Adipocyte (in vitro differentiated cells): ENCODE results near the gene CD226.

Experiments used
- DNase-seq: peaks from one replicate; pipeline ENCODE4 v3.0.0-alpha.2; 2015; ENCODE audit warnings: low read depth
- H3K27me3 ChIP-seq: replicated peaks from 2 replicates; pipeline ENCODE4 v1.7.0; 2013; ENCODE audit warnings: mild to moderate bottlenecking, low read length, moderate library complexity; ENCODE audit not compliant: control insufficient read depth, insufficient read depth
- H3K36me3 ChIP-seq: 2 replicates; pipeline ENCODE4 v1.7.0; 2013; ENCODE audit warnings: low read length, mild to moderate bottlenecking, moderate library complexity; ENCODE audit not compliant: control insufficient read depth, insufficient read depth, severe bottlenecking
- H3K4me1 ChIP-seq: 2 replicates; pipeline ENCODE4 v1.7.0; 2013; ENCODE audit warnings: mild to moderate bottlenecking, low read length, moderate library complexity; ENCODE audit not compliant: control insufficient read depth, insufficient read depth
- H3K4me3 ChIP-seq: 2 replicates; pipeline ENCODE4 v1.7.0; 2013; ENCODE audit warnings: mild to moderate bottlenecking, low read length, moderate library complexity
- H3K9ac ChIP-seq: 2 replicates; pipeline ENCODE4 v1.7.0; 2013; ENCODE audit warnings: mild to moderate bottlenecking, low read length, moderate library complexity
- H3K9me3 ChIP-seq: 2 replicates; pipeline ENCODE4 v1.7.0; 2013; ENCODE audit warnings: mild to moderate bottlenecking, low read length, moderate library complexity; ENCODE audit not compliant: control insufficient read depth

Gene CD226

DNA sequence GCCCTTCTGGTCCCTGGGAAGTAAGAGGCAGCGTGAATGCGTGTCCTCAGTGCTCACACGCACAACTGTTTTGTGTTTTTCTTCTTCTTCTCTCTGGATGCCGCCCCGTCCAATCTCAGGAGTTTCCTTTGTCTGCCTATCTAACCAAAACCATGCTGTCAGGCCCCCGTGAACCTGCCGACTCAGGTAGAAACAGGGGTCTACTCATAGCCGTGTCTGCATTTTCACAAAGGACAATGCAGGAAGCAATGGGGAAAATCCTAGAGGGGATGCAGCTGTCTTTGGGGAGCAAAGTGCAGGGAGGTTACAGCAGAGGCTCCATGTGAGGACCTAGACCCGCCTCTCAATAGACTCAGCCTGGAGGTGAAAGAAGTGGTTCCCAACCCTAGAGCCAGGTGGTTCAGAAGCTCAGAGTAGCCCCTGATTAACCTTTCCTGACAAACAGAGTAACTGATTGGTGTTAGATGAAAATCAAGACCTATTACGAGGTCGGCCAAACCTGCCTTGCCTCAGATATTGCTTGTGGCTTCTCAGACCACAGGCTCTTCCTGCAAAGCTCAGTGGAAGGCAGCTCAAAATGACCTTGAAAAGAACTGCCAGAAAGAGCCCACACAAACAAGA, 49.3 kb downstream of the CD226 start:
- Histone ChIP-seq H3K4me1 (no peaks in the 10 kb centered on the region), H3K27me3 (no peaks in the 10 kb centered on the region), H3K9ac (no peak overlapping the region), H3K9me3 (no peaks in the 10 kb centered on the region), H3K36me3 (no peaks in the 10 kb centered on the region), H3K4me3 (no peak overlapping the region)
- DNase-seq, result no peak

GRCh38 chr18:69897397-69898108, 50.1 kb downstream of the CD226 start:
- no peaks in the 10 kb centered on the region for H3K4me1 ChIP-seq
- H3K4me3 ChIP-seq, result no peak overlapping the region
- no peaks in the 10 kb centered on the region for H3K27me3 ChIP-seq
- H3K36me3 ChIP-seq, result no peaks in the 10 kb centered on the region
- no peaks in the 10 kb centered on the region for H3K9me3 ChIP-seq
- H3K9ac ChIP-seq, result no peak overlapping the region
- DNase-seq, result no peak

DNA sequence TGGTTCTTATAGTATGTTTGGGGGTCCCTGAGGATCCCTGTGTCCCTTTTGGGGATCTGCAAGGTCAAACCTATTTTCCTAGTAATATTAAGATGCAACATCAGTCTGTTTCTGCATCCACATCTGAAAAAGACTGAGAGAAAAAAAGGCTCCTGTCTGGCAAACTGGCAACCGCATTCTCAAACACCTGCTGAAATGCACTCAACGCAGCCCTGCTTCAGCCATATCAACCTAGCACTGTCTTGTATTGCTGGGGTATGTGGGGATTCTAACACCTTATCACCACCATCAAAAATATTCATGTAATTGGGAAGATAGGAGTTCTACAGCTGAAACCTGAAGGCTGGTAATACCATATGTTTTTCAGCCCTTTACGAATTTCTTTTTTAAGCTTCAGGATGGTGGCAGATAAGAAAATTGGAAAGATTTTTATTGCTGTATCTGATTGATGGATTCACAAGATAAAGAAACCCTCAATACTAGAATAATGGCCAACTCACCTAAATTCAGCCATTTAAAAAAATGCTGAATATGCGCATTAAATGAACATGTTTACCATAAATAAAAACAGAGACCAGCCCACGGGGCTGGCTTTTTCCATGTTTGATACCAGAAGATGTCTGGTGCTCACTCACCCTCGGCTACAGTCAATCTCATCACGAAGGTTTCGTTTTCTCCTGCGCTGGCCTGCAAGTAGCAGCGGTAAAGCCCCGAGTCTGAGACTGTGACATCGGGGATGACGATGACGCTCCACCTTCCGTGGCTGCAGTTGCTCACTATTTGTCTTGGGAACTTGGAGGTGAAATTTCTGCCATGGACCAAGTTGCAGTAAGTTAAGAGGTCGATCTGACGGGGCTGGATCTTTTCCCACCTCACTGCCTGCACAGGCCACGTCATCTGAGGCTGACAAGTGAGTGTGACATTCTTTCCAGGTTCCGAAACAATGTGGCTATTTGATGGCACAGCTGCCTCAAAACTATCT, 52.3 kb downstream of the CD226 start:
- no peak overlapping the region for H3K9ac ChIP-seq
- H3K9me3 ChIP-seq, result no peaks in the 10 kb centered on the region
- no peak overlapping the region for H3K4me3 ChIP-seq
- H3K4me1 ChIP-seq, result no peaks in the 10 kb centered on the region
- no peak for DNase-seq
- H3K36me3 ChIP-seq, result no peaks in the 10 kb centered on the region
- no peaks in the 10 kb centered on the region for H3K27me3 ChIP-seq

DNA sequence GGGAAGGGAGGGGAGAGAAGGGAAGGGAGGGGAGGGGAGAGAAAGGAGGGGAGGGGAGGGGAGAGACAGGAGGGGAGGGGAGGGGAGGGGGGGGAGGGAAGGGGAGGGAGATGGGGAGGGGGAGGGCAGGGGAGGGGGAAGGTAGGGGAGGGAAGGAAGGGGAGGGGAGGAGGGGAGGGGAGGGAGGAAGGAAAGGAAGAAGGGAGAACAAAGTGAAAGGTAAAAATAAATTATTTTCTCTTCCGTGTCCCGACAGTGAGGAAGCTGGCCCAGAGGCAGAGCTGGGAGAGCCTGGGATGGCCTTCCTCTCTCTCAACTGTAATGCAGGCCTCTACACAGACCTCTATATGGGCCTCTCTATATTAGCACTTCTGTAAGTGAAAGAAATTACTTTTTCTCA, 53.2 kb downstream of the CD226 start:
- Histone ChIP-seq H3K9me3 (no peaks in the 10 kb centered on the region), H3K4me1 (no peaks in the 10 kb centered on the region), H3K4me3 (no peak overlapping the region), H3K27me3 (no peaks in the 10 kb centered on the region), H3K9ac (no peak overlapping the region), H3K36me3 (no peaks in the 10 kb centered on the region)
- no peak for DNase-seq

DNA sequence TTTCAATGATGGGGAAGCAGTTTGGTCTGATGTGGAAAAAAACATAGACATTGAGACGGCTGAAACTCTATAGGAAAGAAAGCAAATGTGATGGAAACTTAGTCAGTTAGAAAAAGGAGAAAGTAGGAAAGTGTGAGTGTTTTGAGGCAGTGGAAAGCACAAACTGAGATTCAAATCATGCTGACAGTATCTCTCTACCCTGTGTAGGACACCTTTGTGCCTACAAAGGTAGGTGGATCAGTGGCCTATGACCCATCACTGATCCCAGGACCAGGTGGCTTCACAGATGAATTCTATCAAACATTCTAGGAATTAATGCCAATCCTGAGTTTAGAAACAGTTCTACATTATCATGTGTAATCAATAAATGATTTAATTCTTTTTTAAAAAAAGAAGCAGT, 57.1 kb downstream of the CD226 start:
- no peak overlapping the region for H3K4me3 ChIP-seq
- H3K36me3 ChIP-seq, result no peaks in the 10 kb centered on the region
- no peaks in the 10 kb centered on the region for H3K4me1 ChIP-seq
- H3K9ac ChIP-seq, result no peak overlapping the region
- DNase-seq, result no peak
- H3K27me3 ChIP-seq, result no peaks in the 10 kb centered on the region
- no peaks in the 10 kb centered on the region for H3K9me3 ChIP-seq

DNA sequence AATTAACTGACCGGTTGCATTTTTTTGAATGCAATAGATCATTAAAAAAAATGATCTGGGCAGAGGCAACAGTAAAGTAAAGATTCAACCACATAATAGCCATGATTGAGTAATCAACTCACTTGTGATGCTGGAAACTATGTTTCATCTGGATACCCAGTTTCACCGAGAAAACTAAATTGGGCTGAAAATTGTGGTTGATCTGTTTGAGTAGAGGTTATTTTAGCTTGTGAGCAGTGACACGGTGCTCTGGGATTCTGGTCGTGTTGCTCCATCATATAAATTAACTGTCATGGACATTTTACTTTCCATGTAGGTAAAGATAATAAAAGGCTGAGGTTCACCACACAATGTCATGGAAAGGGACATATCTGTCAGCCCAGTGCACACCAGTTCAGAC, 58.7 kb downstream of the CD226 start:
- H3K4me3 ChIP-seq, result no peak overlapping the region
- no peaks in the 10 kb centered on the region for H3K4me1 ChIP-seq
- no peaks in the 10 kb centered on the region for H3K9me3 ChIP-seq
- no peaks in the 10 kb centered on the region for H3K36me3 ChIP-seq
- DNase-seq, result no peak
- no peak overlapping the region for H3K9ac ChIP-seq
- no peaks in the 10 kb centered on the region for H3K27me3 ChIP-seq

GRCh38 chr18:69887256-69887655, 60.4 kb downstream of the CD226 start:
- no peaks in the 10 kb centered on the region for H3K9me3 ChIP-seq
- H3K4me3 ChIP-seq, result no peak overlapping the region
- DNase-seq, result no peak
- H3K4me1 ChIP-seq, result peaks cover 7% of the 10 kb centered on the region
- H3K9ac ChIP-seq, result no peak overlapping the region
- no peaks in the 10 kb centered on the region for H3K36me3 ChIP-seq
- no peaks in the 10 kb centered on the region for H3K27me3 ChIP-seq

GRCh38 chr18:69885841-69886531, 61.7 kb downstream of the CD226 start:
- DNase-seq, result no peak
- peaks cover 7% of the 10 kb centered on the region for H3K4me1 ChIP-seq
- no peak overlapping the region for H3K9ac ChIP-seq
- H3K4me3 ChIP-seq, result no peak overlapping the region
- no peaks in the 10 kb centered on the region for H3K9me3 ChIP-seq
- no peaks in the 10 kb centered on the region for H3K27me3 ChIP-seq
- no peaks in the 10 kb centered on the region for H3K36me3 ChIP-seq

GRCh38 chr18:69885355-69885754, 62.3 kb downstream of the CD226 start:
- Histone ChIP-seq H3K4me1 (peaks cover 7% of the 10 kb centered on the region), H3K36me3 (no peaks in the 10 kb centered on the region), H3K9me3 (no peaks in the 10 kb centered on the region), H3K27me3 (no peaks in the 10 kb centered on the region), H3K4me3 (no peak overlapping the region), H3K9ac (no peak overlapping the region)
- no peak for DNase-seq

DNA sequence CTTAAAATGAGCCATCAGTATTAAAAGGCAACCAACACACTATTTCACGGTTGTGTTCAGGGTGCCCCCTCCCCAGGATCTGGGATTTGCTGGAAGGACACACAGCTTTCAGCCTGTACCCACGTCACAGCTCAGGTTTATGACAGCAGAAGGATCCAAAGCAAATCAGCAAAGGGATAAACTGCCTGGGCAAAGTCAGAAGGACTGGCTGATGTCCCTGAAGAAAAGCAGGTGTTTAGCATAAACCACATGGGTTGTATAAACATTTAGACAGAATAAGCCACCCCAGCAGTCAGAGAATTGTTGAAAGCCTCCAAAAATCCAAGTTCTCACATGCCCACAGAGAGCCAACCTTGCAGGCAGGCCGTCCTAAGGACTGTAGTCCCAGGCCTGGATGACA, 63.9 kb downstream of the CD226 start:
- Histone ChIP-seq H3K4me3 (no peak overlapping the region), H3K9me3 (no peaks in the 10 kb centered on the region), H3K4me1 (peaks cover 7% of the 10 kb centered on the region), H3K9ac (no peak overlapping the region), H3K27me3 (no peaks in the 10 kb centered on the region), H3K36me3 (no peaks in the 10 kb centered on the region)
- DNase-seq, result no peak
